IMR-90 (cell line): ENCODE measurements around the gene IYD. TPM values are rescaled to one million over a fixed set of nuclear protein-coding genes. Genes with fewer than 3 reads are reported as not detected.

Experiments
- ATAC-seq: fragments of 200-7000 bp; cut with Tn5 transposase; 2 replicates; pipeline ENCODE4 v1.9.1; 2020; ENCODE audit warnings: low read depth, mild to moderate bottlenecking, moderate library complexity
- BruUV-seq: library from RNA; stranded (reverse); fragments of 400-500 nt; replicated peaks from 2 replicates; lab custom pipeline; 2021; lab: Mats Ljungman, UMichigan
- CTCF ChIA-PET: fragments of 300-600 bp; formaldehyde crosslinking; extraction: SDS; loops from one replicate; lab custom pipeline; 2021; ENCODE audit warnings: antibody characterized with exemption; lab: Yijun Ruan, JAX
- POLR2A ChIA-PET: fragments of 300-600 bp; sonication (Branson Sonifier 250); formaldehyde crosslinking; loops from one replicate; lab custom pipeline; 2022; ENCODE audit warnings: antibody characterized with exemption; ENCODE audit not compliant: unreplicated experiment; lab: Charles Lee
- DNase-seq: peaks from one replicate; pipeline ENCODE4 v3.0.0; 2013
- H2AFZ ChIP-seq: replicated peaks from 2 replicates; pipeline ENCODE3; 2013; ENCODE audit warnings: low read length, mild to moderate bottlenecking; ENCODE audit not compliant: poor library complexity
- H2AK5ac ChIP-seq: 2 replicates; pipeline ENCODE4 v1.6.1; 2013; ENCODE audit warnings: low read depth, low read length, inconsistent platforms
- H2AK9ac ChIP-seq: replicated peaks from 2 replicates; pipeline ENCODE3; 2013; ENCODE audit warnings: mild to moderate bottlenecking, low read depth, low read length, moderate library complexity; ENCODE audit not compliant: poor library complexity
- H2BK120ac ChIP-seq: 2 replicates; pipeline ENCODE4 v1.6.1; 2013; ENCODE audit warnings: low read depth, low read length, inconsistent platforms
- H2BK15ac ChIP-seq: 3 replicates; pipeline ENCODE4 v1.6.1; 2013; ENCODE audit warnings: low read depth, low read length, inconsistent platforms
- H2BK20ac ChIP-seq: 2 replicates; pipeline ENCODE4 v1.6.1; 2013; ENCODE audit warnings: low read depth, mild to moderate bottlenecking, inconsistent platforms, low read length, moderate library complexity
- H2BK5ac ChIP-seq: 2 replicates; pipeline ENCODE4 v1.6.1; 2013; ENCODE audit warnings: mild to moderate bottlenecking, low read depth, low read length, inconsistent platforms; ENCODE audit not compliant: poor library complexity, severe bottlenecking
- H3K14ac ChIP-seq: replicated peaks from 2 replicates; pipeline ENCODE4 v1.6.1; 2013; ENCODE audit warnings: low read depth, low read length, inconsistent platforms
- H3K18ac ChIP-seq: 2 replicates; pipeline ENCODE4 v1.6.1; 2013; ENCODE audit warnings: low read depth, low read length, control low read depth
- H3K23ac ChIP-seq: 2 replicates; pipeline ENCODE4 v1.6.1; 2013; ENCODE audit warnings: low read depth, low read length, inconsistent platforms
- H3K27ac ChIP-seq: 2 replicates; pipeline ENCODE4 v1.5.1; 2013; ENCODE audit warnings: mild to moderate bottlenecking, control low read depth, low read length; ENCODE audit not compliant: insufficient read depth
- H3K27me3 ChIP-seq: 2 replicates; pipeline ENCODE4 v1.6.1; 2013; ENCODE audit warnings: low read length; ENCODE audit not compliant: control insufficient read depth, insufficient read depth
- H3K36me3 ChIP-seq: 2 replicates; pipeline ENCODE4 v1.6.1; 2013; ENCODE audit warnings: low read length, mixed read lengths; ENCODE audit not compliant: control insufficient read depth, insufficient read depth
- H3K4ac ChIP-seq: 2 replicates; pipeline ENCODE4 v1.6.1; 2013; ENCODE audit warnings: low read depth, low read length, inconsistent platforms
- H3K4me1 ChIP-seq: 2 replicates; pipeline ENCODE4 v1.6.1; 2013; ENCODE audit warnings: low read length, mixed read lengths; ENCODE audit not compliant: control insufficient read depth, insufficient read depth
- H3K4me2 ChIP-seq: 2 replicates; pipeline ENCODE4 v1.6.1; 2013; ENCODE audit warnings: low read depth, mild to moderate bottlenecking, control low read depth, low read length, moderate library complexity
- H3K4me3 ChIP-seq: 2 replicates; pipeline ENCODE4 v1.5.1; 2013; ENCODE audit warnings: low read depth, mild to moderate bottlenecking, control low read depth, low read length, moderate library complexity; ENCODE audit not compliant: insufficient read depth
- H3K56ac ChIP-seq: 2 replicates; pipeline ENCODE4 v1.6.1; 2013; ENCODE audit warnings: low read length, inconsistent platforms; ENCODE audit not compliant: insufficient read depth; ENCODE audit errors: extremely low read depth
- H3K79me1 ChIP-seq, 2 experiments: 2 replicates each; pipeline ENCODE4 v1.6.1; 2013; ENCODE audit warnings: low read length in 2 of 2, inconsistent platforms in 1 of 2, low read depth in 1 of 2
- H3K9ac ChIP-seq: 2 replicates; pipeline ENCODE4 v1.6.1; 2013; ENCODE audit warnings: low read depth, low read length, control low read depth
- H3K9me1 ChIP-seq: 2 replicates; pipeline ENCODE4 v1.6.1; 2013; ENCODE audit warnings: low read length, inconsistent platforms; ENCODE audit not compliant: insufficient read depth
- H3K9me3 ChIP-seq: 2 replicates; pipeline ENCODE4 v1.6.1; 2013; ENCODE audit warnings: low read length; ENCODE audit not compliant: control insufficient read depth, insufficient read depth
- H4K20me1 ChIP-seq: 2 replicates; pipeline ENCODE4 v1.6.1; 2013; ENCODE audit warnings: low read length, inconsistent platforms; ENCODE audit not compliant: insufficient read depth
- H4K5ac ChIP-seq: 2 replicates; pipeline ENCODE4 v1.6.1; 2013; ENCODE audit warnings: mild to moderate bottlenecking, low read depth, low read length, control low read depth
- H4K8ac ChIP-seq, 2 experiments: 2 replicates each; pipeline ENCODE4 v1.6.1; 2013; ENCODE audit warnings: low read depth in 2 of 2, low read length in 2 of 2, control low read depth in 1 of 2, inconsistent platforms in 1 of 2
- H4K91ac ChIP-seq: 2 replicates; pipeline ENCODE4 v1.6.1; 2013; ENCODE audit warnings: low read depth, low read length, inconsistent platforms; ENCODE audit not compliant: insufficient read depth
- ELK1 ChIP-seq: fragments of 150-350 bp; IDR thresholded peaks from 2 replicates; pipeline ENCODE4 v1.6.1; 2016; ENCODE audit warnings: low read depth, mild to moderate bottlenecking, low read length, moderate library complexity, borderline replicate concordance
- NFE2L2 ChIP-seq: fragments of 150-350 bp; IDR thresholded peaks from 2 replicates; pipeline ENCODE4 v1.6.1; 2016; ENCODE audit warnings: low read depth, mild to moderate bottlenecking, low read length
- POLR2A ChIP-seq: IDR thresholded peaks from 2 replicates; pipeline ENCODE4 v1.6.1; 2012; ENCODE audit warnings: mild to moderate bottlenecking, low read depth, low read length
- RCOR1 ChIP-seq: IDR thresholded peaks from 2 replicates; pipeline ENCODE4 v1.6.1; 2012; ENCODE audit warnings: mild to moderate bottlenecking, low read length, improper control_type of control experiment; ENCODE audit not compliant: insufficient replicate concordance
- RFX5 ChIP-seq: IDR thresholded peaks from 2 replicates; pipeline ENCODE4 v1.8.0; 2012; ENCODE audit warnings: low read depth, mild to moderate bottlenecking, low read length, moderate library complexity
- SMC3 ChIP-seq: fragments of 150-350 bp; IDR thresholded peaks from 2 replicates; pipeline ENCODE4 v1.6.1; 2016; ENCODE audit warnings: low read depth, mild to moderate bottlenecking, antibody characterized with exemption, low read length, moderate library complexity
- dilution Hi-C: fragments of 300-500 bp; cut with HindIII; formaldehyde crosslinking; loops from one replicate; pipeline ENCODE4 v1.14.3; 2018; ENCODE audit warnings: low sequenced_read_pairs; ENCODE audit not compliant: unreplicated experiment
- in situ Hi-C: fragments of 300-500 bp; cut with MboI; formaldehyde crosslinking; loops from 3 replicates; pipeline ENCODE4 v1.14.3; 2019; ENCODE audit warnings: low sequenced_read_pairs, inconsistent platforms, mixed read lengths
- intact Hi-C: fragments of 100-400 bp; cut with micrococcal nuclease; formaldehyde crosslinking; loops from 2 replicates; pipeline ENCODE4 v1.10.0; 2022
- polyA plus RNA-seq, 3 experiments: library from polyadenylated mRNA; depleted of rRNA; stranded (reverse); fragments of >200 nt; gene quantifications; 2 replicates each; pipeline ENCODE4 v1.2.3, GENCODE V29; 2012; ENCODE audit warnings: low replicate concordance in 1 of 3
- total RNA-seq: library from RNA; depleted of rRNA; stranded (reverse); fragments of >200 nt; gene quantifications from 2 replicates; pipeline ENCODE4 v1.2.3, GENCODE V29; 2012

The IYD gene
- total and polyA plus RNA-seq, 2 of the 4 experiments (the other 2 are of a cell fraction), result not detected

- H3K4ac ChIP-seq, result no peak overlapping the region
- no peak overlapping the region for H3K9ac ChIP-seq
- no peaks in the 10 kb centered on the region for H3K9me3 ChIP-seq
- ChIA-PET CTCF (no interaction called here), POLR2A (no interaction called here)
- H2BK120ac ChIP-seq, result no peak overlapping the region
- in situ Hi-C loops, result loop anchor here (25.0 kb wide), 1 partner anchor 394 kb away; the partner anchor contains the start of gene ULBP2
- intact Hi-C loops, result no loop called here
- H4K20me1 ChIP-seq, result no peaks in the 10 kb centered on the region
- no peak overlapping the region for H3K4me2 ChIP-seq
- no peak overlapping the region for H3K23ac ChIP-seq
- no peak overlapping the region for H3K27ac ChIP-seq
- dilution Hi-C loops, result no loop called here
- H4K5ac ChIP-seq, result no peak overlapping the region
- no peak overlapping the region for H3K18ac ChIP-seq
- no peak overlapping the region for H4K8ac ChIP-seq
- no peak overlapping the region for H3K56ac ChIP-seq
- no peak for ATAC-seq
- H3K4me3 ChIP-seq, result no peak overlapping the region
- H4K91ac ChIP-seq, result no peak overlapping the region
- H3K14ac ChIP-seq, result no peak overlapping the region
- H3K27me3 ChIP-seq, result peaks cover 8% of the 10 kb centered on the region
- TF ChIP-seq SMC3 (no peak), RCOR1 (no peak), RFX5 (no peak), NFE2L2 (no peak), POLR2A (no peak), ELK1 (no peak)
- no peaks in the 10 kb centered on the region for H3K36me3 ChIP-seq
- BruUV-seq, result no TSS peak
- H2AFZ ChIP-seq, result no peak overlapping the region
- no peaks in the 10 kb centered on the region for H3K79me1 ChIP-seq
- H2BK20ac ChIP-seq, result no peak overlapping the region
- no peak overlapping the region for H2BK5ac ChIP-seq
- no peak overlapping the region for H2AK5ac ChIP-seq
- H3K9me1 ChIP-seq, result peaks cover 6% of the 10 kb centered on the region; the same call in 1 of the 2 replicates
- H2AK9ac ChIP-seq, result no peak overlapping the region
- no peak for DNase-seq
- H2BK15ac ChIP-seq, result no peak overlapping the region
- no peaks in the 10 kb centered on the region for H3K4me1 ChIP-seq
These were observed 37.5 kb upstream of the IYD start for GRCh38 chr6:150331344-150331743.
